ENCODE measurements around the gene NKX2-8. TPM values are rescaled to one million over a fixed set of nuclear protein-coding genes. Genes with fewer than 3 reads are reported as not detected.
"Not testable (repeated sequence)": the region's sequence is repeated elsewhere in the genome, so short reads cannot be mapped to it uniquely, and the experiment has no call there.

NKX2-8 gene
- total and polyA plus RNA-seq, 2 experiments from 2014 or later, result not detected

DNA sequence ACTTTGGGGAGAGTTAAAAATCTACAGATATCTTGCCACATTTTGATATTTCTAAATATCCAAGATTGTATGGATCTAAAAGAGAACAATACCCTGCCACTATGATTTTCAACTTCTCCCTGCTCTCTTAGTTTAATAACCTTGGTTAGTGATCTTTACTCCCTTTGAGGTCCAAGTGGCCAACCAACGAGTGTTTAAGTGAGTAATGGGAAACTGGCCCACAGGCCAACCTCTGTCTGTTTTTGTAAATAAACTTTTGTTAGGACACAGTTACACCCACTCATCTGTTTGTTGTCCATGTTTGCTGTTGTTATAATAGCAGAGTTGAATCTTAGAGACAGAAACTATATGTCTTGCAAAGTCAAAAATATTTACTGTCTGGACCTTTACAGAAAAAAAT is 31.5 kb downstream of the NKX2-8 start:
- DNase-seq (ENCODE audit: low spot score), result no peak
- H3K79me2 ChIP-seq, result no peaks in the 10 kb centered on the region
- TF ChIP-seq EZH2phosphoT487 (IDR thresholded peaks at IDR 0.05; ENCODE audit: low read depth, severe bottlenecking, unreplicated experiment), result no peak
- TF ChIP-seq EZH2 (IDR thresholded peaks at IDR 0.05; ENCODE audit: borderline replicate concordance), result no peak
- TF ChIP-seq, protein P1, sequence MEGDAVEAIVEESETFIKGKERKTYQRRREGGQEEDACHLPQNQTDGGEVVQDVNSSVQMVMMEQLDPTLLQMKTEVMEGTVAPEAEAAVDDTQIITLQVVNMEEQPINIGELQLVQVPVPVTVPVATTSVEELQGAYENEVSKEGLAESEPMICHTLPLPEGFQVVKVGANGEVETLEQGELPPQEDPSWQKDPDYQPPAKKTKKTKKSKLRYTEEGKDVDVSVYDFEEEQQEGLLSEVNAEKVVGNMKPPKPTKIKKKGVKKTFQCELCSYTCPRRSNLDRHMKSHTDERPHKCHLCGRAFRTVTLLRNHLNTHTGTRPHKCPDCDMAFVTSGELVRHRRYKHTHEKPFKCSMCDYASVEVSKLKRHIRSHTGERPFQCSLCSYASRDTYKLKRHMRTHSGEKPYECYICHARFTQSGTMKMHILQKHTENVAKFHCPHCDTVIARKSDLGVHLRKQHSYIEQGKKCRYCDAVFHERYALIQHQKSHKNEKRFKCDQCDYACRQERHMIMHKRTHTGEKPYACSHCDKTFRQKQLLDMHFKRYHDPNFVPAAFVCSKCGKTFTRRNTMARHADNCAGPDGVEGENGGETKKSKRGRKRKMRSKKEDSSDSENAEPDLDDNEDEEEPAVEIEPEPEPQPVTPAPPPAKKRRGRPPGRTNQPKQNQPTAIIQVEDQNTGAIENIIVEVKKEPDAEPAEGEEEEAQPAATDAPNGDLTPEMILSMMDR (IDR thresholded peaks at IDR 0.05; ENCODE audit: poor library complexity), result no peak
- peaks cover 21% of the 10 kb centered on the region for H3K27me3 ChIP-seq
- WGBS (ENCODE audit: low lambda C conversion rate, missing lambda C conversion rate), result 33% methylated on average over 1 of the region's 1 CpG
- no peak overlapping the region for H3K4me3 ChIP-seq
- H3K9me3 ChIP-seq (ENCODE audit: low read depth), result no peaks in the 10 kb centered on the region
- no peak overlapping the region for H2AFZ ChIP-seq
- no peaks in the 10 kb centered on the region for H3K36me3 ChIP-seq (replicated peaks; ENCODE audit: insufficient read depth, low read depth)
- no peak overlapping the region for H3K4me2 ChIP-seq
- no peaks in the 10 kb centered on the region for H4K20me1 ChIP-seq (ENCODE audit: insufficient read depth, poor library complexity, severe bottlenecking)
- H3K9me2 ChIP-seq (replicated peaks; ENCODE audit: insufficient read depth), result no peaks in the 10 kb centered on the region
- H3K27ac ChIP-seq, result no peak overlapping the region
- no peaks in the 10 kb centered on the region for H3K4me1 ChIP-seq (ENCODE audit: insufficient read depth)

DNA sequence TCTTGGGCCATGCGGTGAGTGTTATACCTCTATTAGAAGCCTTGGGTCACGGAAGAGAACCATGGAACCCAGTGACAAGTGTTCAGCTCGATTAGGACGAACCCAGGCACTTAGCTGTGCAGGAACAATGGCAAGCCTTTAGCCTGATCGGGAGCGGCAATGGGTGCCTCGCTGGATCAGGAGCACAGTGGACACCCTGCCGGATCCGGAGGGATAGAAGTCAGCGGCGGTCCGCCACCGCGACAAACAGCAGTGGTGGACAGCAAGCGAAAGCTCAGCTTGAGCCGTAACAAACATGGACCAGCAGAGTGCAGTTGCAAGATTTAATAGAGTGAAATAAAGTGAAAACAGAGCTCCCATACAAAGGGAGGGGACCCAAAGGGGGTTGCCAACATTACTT is 38.1 kb downstream of the NKX2-8 start:
- not testable (repeated sequence) for H3K9me2 ChIP-seq (replicated peaks; ENCODE audit: insufficient read depth); H3K4me2 ChIP-seq; DNase-seq (ENCODE audit: low spot score); H3K36me3 ChIP-seq (replicated peaks; ENCODE audit: insufficient read depth, low read depth); H3K79me2 ChIP-seq; H4K20me1 ChIP-seq (ENCODE audit: insufficient read depth, poor library complexity, severe bottlenecking); H2AFZ ChIP-seq; H3K9me3 ChIP-seq (ENCODE audit: low read depth); H3K4me3 ChIP-seq; H3K4me1 ChIP-seq (ENCODE audit: insufficient read depth); H3K27ac ChIP-seq
- H3K27me3 ChIP-seq, result peaks cover 20% of the 10 kb centered on the region
- WGBS (ENCODE audit: low lambda C conversion rate, missing lambda C conversion rate), result 91% methylated on average over 16 of the region's 16 CpGs

DNA sequence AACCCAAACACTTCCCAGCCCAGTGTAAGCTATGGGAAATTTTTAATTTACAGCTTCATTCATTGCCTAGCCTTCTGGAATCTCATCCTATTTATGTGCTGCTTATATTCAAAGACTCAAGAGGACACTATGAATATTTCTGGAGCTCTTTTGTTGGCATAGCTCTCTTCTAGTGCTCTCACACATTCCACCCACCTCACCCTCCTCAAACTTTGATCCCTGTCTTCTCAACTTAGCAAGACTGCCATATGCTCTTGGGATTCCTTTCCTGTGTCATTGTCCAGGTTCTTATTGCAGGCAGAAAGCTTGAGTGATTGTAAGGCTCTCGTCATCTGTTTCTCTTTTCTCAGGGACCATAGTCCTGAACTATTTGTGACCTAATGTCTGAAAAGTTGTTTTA is 44.4 kb downstream of the NKX2-8 start:
- no peaks in the 10 kb centered on the region for H3K36me3 ChIP-seq (replicated peaks; ENCODE audit: insufficient read depth, low read depth)
- no peaks in the 10 kb centered on the region for H3K9me3 ChIP-seq (ENCODE audit: low read depth)
- H3K4me3 ChIP-seq, result no peak overlapping the region
- H4K20me1 ChIP-seq (ENCODE audit: insufficient read depth, poor library complexity, severe bottlenecking), result no peaks in the 10 kb centered on the region
- peaks cover 27% of the 10 kb centered on the region for H3K27me3 ChIP-seq
- DNase-seq (ENCODE audit: low spot score), result no peak
- no peaks in the 10 kb centered on the region for H3K9me2 ChIP-seq (replicated peaks; ENCODE audit: insufficient read depth)
- TF ChIP-seq, protein P1 (IDR thresholded peaks at IDR 0.05; ENCODE audit: poor library complexity), result no peak
- TF ChIP-seq EZH2phosphoT487 (IDR thresholded peaks at IDR 0.05; ENCODE audit: low read depth, severe bottlenecking, unreplicated experiment) (no peak), EZH2 (IDR thresholded peaks at IDR 0.05; ENCODE audit: borderline replicate concordance) (no peak)
- H3K4me1 ChIP-seq (ENCODE audit: insufficient read depth), result no peaks in the 10 kb centered on the region
- no peak overlapping the region for H2AFZ ChIP-seq
- no peaks in the 10 kb centered on the region for H3K79me2 ChIP-seq
- H3K4me2 ChIP-seq, result no peak overlapping the region
- WGBS (ENCODE audit: low lambda C conversion rate, missing lambda C conversion rate), result 79% methylated on average over 1 of the region's 1 CpG
- no peak overlapping the region for H3K27ac ChIP-seq

Other genes starting within 250 kb of the NKX2-8 start
- gene NKX2-1, start 62.4 kb downstream of the NKX2-8 start, total RNA-seq, result 2.7 and 4.7 TPM in 2 replicates
- 2.2 and 7.3 TPM in 2 replicates for gene NKX2-1, start 62.4 kb downstream of the NKX2-8 start, polyA plus RNA-seq
- 0.53 TPM in 1 of 2 replicates, not detected in the other for gene PAX9, start 79.2 kb upstream of the NKX2-8 start, total RNA-seq
- 0.24 and 0.36 TPM in 2 replicates for gene PAX9, start 79.2 kb upstream of the NKX2-8 start, polyA plus RNA-seq